ENCODE data around the gene LSM3. TPM values are rescaled to one million over a fixed set of nuclear protein-coding genes. Genes with fewer than 3 reads are reported as not detected.

The LSM3 gene
- total RNA-seq, 1 experiment from 2014 or later = 11.9 TPM

- ATAC-seq = no peak
Measured at GRCh38 chr3:14146381-14147065, 32.1 kb upstream of the LSM3 start.

GRCh38 chr3:14147066-14147435 is 31.6 kb upstream of the LSM3 start:
- ATAC-seq (no peak), DNase-seq (ENCODE audit: low read depth, low spot score) (no peak)
- Histone ChIP-seq H3K4me1 (ENCODE audit: control insufficient read depth, insufficient read depth, low read length) (peaks cover 27% of the 10 kb centered on the region), H3K27me3 (ENCODE audit: control insufficient read depth, insufficient read depth, low read length) (no peaks in the 10 kb centered on the region), H3K9me3 (ENCODE audit: control insufficient read depth, insufficient read depth, low read depth, low read length) (no peaks in the 10 kb centered on the region), H3K4me3 (ENCODE audit: low read depth in 2 of 2, low read length in 2 of 2) (no peak overlapping the region), H3K36me3 (ENCODE audit: control insufficient read depth, insufficient read depth, low read length) (no peaks in the 10 kb centered on the region; the same call in 1 of the 2 replicates), H3K27ac (ENCODE audit: low read length) (no peak overlapping the region)
- BruUV-seq (replicated peaks) = no TSS peak
- TF ChIP-seq SIN3A (IDR thresholded peaks at IDR 0.05; ENCODE audit: borderline replicate concordance, insufficient read depth, low read depth, low read length) = no peak
- no peak for TF ChIP-seq POLR2AphosphoS5 (IDR thresholded peaks at IDR 0.05; ENCODE audit: low read depth, low read length)
- no peak for TF ChIP-seq TCF7L2 (IDR thresholded peaks at IDR 0.05; ENCODE audit: low read depth, low read length)
- TF ChIP-seq CTCF (IDR thresholded peaks at IDR 0.05) = no peak
- TF ChIP-seq REST (IDR thresholded peaks at IDR 0.05; ENCODE audit: insufficient read depth in 1 of 2, low read depth in 2 of 2, low read length in 1 of 2) = no peak
- in situ Hi-C loops (cut with HindIII; ENCODE audit: low pct_unique_long_range_greater_than_20kb, low sequenced_read_pairs) (no loop called here), intact Hi-C loops (cut with micrococcal nuclease; ENCODE audit: unreplicated experiment) (no loop called here)
- POLR2A ChIA-PET = no interaction called here
- CTCF ChIA-PET = no interaction called here

More at GRCh38 chr3:14146381-14147065, 32.1 kb upstream of the LSM3 start:
- Histone ChIP-seq H3K27me3 (ENCODE audit: control insufficient read depth, insufficient read depth, low read length) (no peaks in the 10 kb centered on the region), H3K4me1 (ENCODE audit: control insufficient read depth, insufficient read depth, low read length) (peaks cover 27% of the 10 kb centered on the region), H3K9me3 (ENCODE audit: control insufficient read depth, insufficient read depth, low read depth, low read length) (no peaks in the 10 kb centered on the region), H3K4me3 (ENCODE audit: low read depth in 2 of 2, low read length in 2 of 2) (no peak overlapping the region), H3K27ac (ENCODE audit: low read length) (no peak overlapping the region), H3K36me3 (ENCODE audit: control insufficient read depth, insufficient read depth, low read length) (no peaks in the 10 kb centered on the region; the same call in 1 of the 2 replicates)
- in situ Hi-C loops (cut with HindIII; ENCODE audit: low pct_unique_long_range_greater_than_20kb, low sequenced_read_pairs) = no loop called here
- CTCF ChIA-PET = no interaction called here
- no TSS peak for BruUV-seq (replicated peaks)
- POLR2A ChIA-PET = no interaction called here
- TF ChIP-seq TCF7L2 (IDR thresholded peaks at IDR 0.05; ENCODE audit: low read depth, low read length) (no peak), SIN3A (IDR thresholded peaks at IDR 0.05; ENCODE audit: borderline replicate concordance, insufficient read depth, low read depth, low read length) (no peak), POLR2AphosphoS5 (IDR thresholded peaks at IDR 0.05; ENCODE audit: low read depth, low read length) (no peak), CTCF (IDR thresholded peaks at IDR 0.05) (no peak), REST (IDR thresholded peaks at IDR 0.05; ENCODE audit: insufficient read depth in 1 of 2, low read depth in 2 of 2, low read length in 1 of 2) (no peak)
- DNase-seq (ENCODE audit: low read depth, low spot score) = no peak
- intact Hi-C loops (cut with micrococcal nuclease; ENCODE audit: unreplicated experiment) = no loop called here
